ENCODE data around the gene MCC. TPM values are rescaled to one million over a fixed set of nuclear protein-coding genes. Genes with fewer than 3 reads are reported as not detected.

The MCC gene
- total RNA-seq, 5 donors from 2014 or later (not counting 1 experiment from before 2014, with no cell fraction given), result 2.6 to 8.3 (median 6.3) TPM

- Mint-ChIP-seq H3K27ac (no peak overlapping the region), H3K27me3 (no peaks in the 10 kb centered on the region), H3K4me1 (peaks cover 0 to 4% (median 0%) of the 10 kb centered on the region in 3 donors), H3K9me3 (no peaks in the 10 kb centered on the region), H3K4me3 (no peak overlapping the region), H3K36me3 (peaks cover 3% of the 10 kb centered on the region)
- CTCF ChIA-PET, result no interaction called here
- H3K27ac ChIP-seq (ENCODE audit: low read length), result no peak overlapping the region
- H3K36me3 ChIP-seq (ENCODE audit: control insufficient read depth in 2 of 2, extremely low read depth in 1 of 2, insufficient read depth in 1 of 2, low read length in 1 of 2), result peaks cover 0 to 2% of the 10 kb centered on the region in 2 donors
- DNase-seq (no peak), ATAC-seq (replicated peaks in 1 of 4) (no peak)
- no peaks in the 10 kb centered on the region for H3K9me3 ChIP-seq
- no peaks in the 10 kb centered on the region for H3K27me3 ChIP-seq (replicated peaks in 1 of 2; ENCODE audit: control insufficient read depth in 2 of 2, extremely low read depth in 1 of 2, insufficient read depth in 2 of 2, low read length in 1 of 2)
- 100% methylated on average over 1 of the region's 8 CpGs for WGBS (ENCODE audit: insufficient coverage)
- H3K4me3 ChIP-seq (ENCODE audit: control insufficient read depth in 1 of 2, extremely low read depth in 1 of 2, low read length in 1 of 2), result no peak overlapping the region
- H3K4me1 ChIP-seq (ENCODE audit: control insufficient read depth in 1 of 2, extremely low read depth in 1 of 2, insufficient read depth in 2 of 2, low read length in 2 of 2), result no peaks in the 10 kb centered on the region
- POLR2A ChIA-PET, result no interaction called here
These were observed 373.2 kb downstream of the MCC start for GRCh38 chr5:113115061-113115460.

DNA sequence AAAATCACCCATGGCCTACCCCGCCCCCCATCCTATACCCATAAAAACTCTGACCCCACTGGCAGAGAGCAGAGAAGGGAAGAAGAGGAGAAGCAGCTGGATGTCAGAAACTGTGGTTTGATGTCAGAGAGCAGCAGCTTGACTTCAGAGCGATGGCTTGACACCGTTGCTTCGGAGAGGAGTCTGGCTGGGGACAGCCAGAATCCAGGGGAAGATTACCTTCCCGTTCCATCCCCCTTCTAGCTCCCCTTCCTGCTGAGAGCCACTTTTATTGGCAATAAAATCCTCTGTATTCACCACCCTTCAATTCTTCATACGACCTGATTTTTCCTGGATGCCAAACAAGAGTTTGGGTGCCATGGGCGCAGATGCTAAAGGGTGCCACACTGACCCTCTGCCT lies 373.7 kb downstream of the MCC start:
- H3K27me3 Mint-ChIP-seq, result no peaks in the 10 kb centered on the region
- H3K27ac Mint-ChIP-seq, result no peak overlapping the region
- 91% methylated on average over 6 of the region's 7 CpGs for WGBS (ENCODE audit: insufficient coverage)
- no peak overlapping the region for H3K4me3 Mint-ChIP-seq
- ATAC-seq (replicated peaks in 1 of 4), result no peak
- Histone ChIP-seq H3K4me3 (ENCODE audit: control insufficient read depth in 1 of 2, extremely low read depth in 1 of 2, low read length in 1 of 2) (no peak overlapping the region), H3K4me1 (ENCODE audit: control insufficient read depth in 1 of 2, extremely low read depth in 1 of 2, insufficient read depth in 2 of 2, low read length in 2 of 2) (no peaks in the 10 kb centered on the region), H3K9me3 (no peaks in the 10 kb centered on the region), H3K27me3 (replicated peaks in 1 of 2; ENCODE audit: control insufficient read depth in 2 of 2, extremely low read depth in 1 of 2, insufficient read depth in 2 of 2, low read length in 1 of 2) (no peaks in the 10 kb centered on the region), H3K27ac (ENCODE audit: low read length) (no peak overlapping the region), H3K36me3 (ENCODE audit: control insufficient read depth in 2 of 2, extremely low read depth in 1 of 2, insufficient read depth in 1 of 2, low read length in 1 of 2) (peaks cover 0 to 2% of the 10 kb centered on the region in 2 donors)
- no peak for DNase-seq
- H3K4me1 Mint-ChIP-seq, result peaks cover 0 to 4% (median 0%) of the 10 kb centered on the region in 3 donors
- H3K9me3 Mint-ChIP-seq, result no peaks in the 10 kb centered on the region
- ChIA-PET CTCF (no interaction called here), POLR2A (no interaction called here)
- peaks cover 3% of the 10 kb centered on the region for H3K36me3 Mint-ChIP-seq

GRCh38 chr5:113112435-113112834 lies 375.8 kb downstream of the MCC start:
- Mint-ChIP-seq H3K36me3 (peaks cover 3% of the 10 kb centered on the region), H3K4me1 (peaks cover 0 to 2% (median 0%) of the 10 kb centered on the region in 3 donors), H3K4me3 (no peak overlapping the region), H3K27ac (no peak overlapping the region), H3K27me3 (no peaks in the 10 kb centered on the region), H3K9me3 (no peaks in the 10 kb centered on the region)
- Histone ChIP-seq H3K4me1 (ENCODE audit: control insufficient read depth in 1 of 2, extremely low read depth in 1 of 2, insufficient read depth in 2 of 2, low read length in 2 of 2) (no peaks in the 10 kb centered on the region), H3K27me3 (replicated peaks in 1 of 2; ENCODE audit: control insufficient read depth in 2 of 2, extremely low read depth in 1 of 2, insufficient read depth in 2 of 2, low read length in 1 of 2) (no peaks in the 10 kb centered on the region), H3K9me3 (no peaks in the 10 kb centered on the region), H3K27ac (ENCODE audit: low read length) (no peak overlapping the region), H3K36me3 (ENCODE audit: control insufficient read depth in 2 of 2, extremely low read depth in 1 of 2, insufficient read depth in 1 of 2, low read length in 1 of 2) (peaks cover 0 to 2% of the 10 kb centered on the region in 2 donors), H3K4me3 (ENCODE audit: control insufficient read depth in 1 of 2, extremely low read depth in 1 of 2, low read length in 1 of 2) (no peak overlapping the region)
- DNase-seq, result no peak
- ChIA-PET POLR2A (no interaction called here), CTCF (interaction anchor here in 1 of 2 donors (0.6 kb wide), 1 partner anchor 80 kb away, joined by 9 read pairs; no protein-coding TSS in a partner anchor)
- ATAC-seq (replicated peaks in 1 of 4), result no peak
- WGBS (ENCODE audit: insufficient coverage), result no CpG with 5 or more reads among the region's 3 CpGs

- no peak overlapping the region for H3K4me3 ChIP-seq (ENCODE audit: control insufficient read depth in 1 of 2, extremely low read depth in 1 of 2, low read length in 1 of 2)
- no peak overlapping the region for H3K27ac ChIP-seq (ENCODE audit: low read length)
- Mint-ChIP-seq H3K4me3 (no peak overlapping the region), H3K9me3 (no peaks in the 10 kb centered on the region), H3K36me3 (peaks cover 3% of the 10 kb centered on the region), H3K27ac (no peak overlapping the region), H3K4me1 (no peaks in the 10 kb centered on the region), H3K27me3 (no peaks in the 10 kb centered on the region)
- H3K4me1 ChIP-seq (ENCODE audit: control insufficient read depth in 1 of 2, extremely low read depth in 1 of 2, insufficient read depth in 2 of 2, low read length in 2 of 2), result no peaks in the 10 kb centered on the region
- no peak for ATAC-seq (replicated peaks in 1 of 4)
- POLR2A ChIA-PET, result no interaction called here
- DNase-seq, result no peak
- CTCF ChIA-PET, result no interaction called here
- H3K36me3 ChIP-seq (ENCODE audit: control insufficient read depth in 2 of 2, extremely low read depth in 1 of 2, insufficient read depth in 1 of 2, low read length in 1 of 2), result peaks cover 0 to 2% of the 10 kb centered on the region in 2 donors
- no peaks in the 10 kb centered on the region for H3K9me3 ChIP-seq
- H3K27me3 ChIP-seq (replicated peaks in 1 of 2; ENCODE audit: control insufficient read depth in 2 of 2, extremely low read depth in 1 of 2, insufficient read depth in 2 of 2, low read length in 1 of 2), result no peaks in the 10 kb centered on the region
- WGBS (ENCODE audit: insufficient coverage), result 93% methylated on average over 5 of the region's 6 CpGs
These were observed 378.1 kb downstream of the MCC start for GRCh38 chr5:113110117-113110516.

GRCh38 chr5:113109344-113109743 lies 378.9 kb downstream of the MCC start:
- Mint-ChIP-seq H3K4me1 (no peaks in the 10 kb centered on the region), H3K9me3 (no peaks in the 10 kb centered on the region), H3K27me3 (no peaks in the 10 kb centered on the region), H3K27ac (no peak overlapping the region), H3K36me3 (peaks cover 3% of the 10 kb centered on the region), H3K4me3 (no peak overlapping the region)
- no peaks in the 10 kb centered on the region for H3K27me3 ChIP-seq (replicated peaks in 1 of 2; ENCODE audit: control insufficient read depth in 2 of 2, extremely low read depth in 1 of 2, insufficient read depth in 2 of 2, low read length in 1 of 2)
- H3K27ac ChIP-seq (ENCODE audit: low read length), result no peak overlapping the region
- ATAC-seq (replicated peaks in 1 of 4) (no peak), DNase-seq (no peak)
- no peaks in the 10 kb centered on the region for H3K36me3 ChIP-seq (ENCODE audit: control insufficient read depth in 2 of 2, extremely low read depth in 1 of 2, insufficient read depth in 1 of 2, low read length in 1 of 2)
- CTCF ChIA-PET, result no interaction called here
- no CpG with 5 or more reads among the region's 5 CpGs for WGBS (ENCODE audit: insufficient coverage)
- H3K4me1 ChIP-seq (ENCODE audit: control insufficient read depth in 1 of 2, extremely low read depth in 1 of 2, insufficient read depth in 2 of 2, low read length in 2 of 2), result no peaks in the 10 kb centered on the region
- POLR2A ChIA-PET, result no interaction called here
- no peaks in the 10 kb centered on the region for H3K9me3 ChIP-seq
- no peak overlapping the region for H3K4me3 ChIP-seq (ENCODE audit: control insufficient read depth in 1 of 2, extremely low read depth in 1 of 2, low read length in 1 of 2)

GRCh38 chr5:113108485-113108884 lies 379.8 kb downstream of the MCC start:
- H3K27ac Mint-ChIP-seq, result no peak overlapping the region
- Histone ChIP-seq H3K9me3 (no peaks in the 10 kb centered on the region), H3K4me3 (ENCODE audit: control insufficient read depth in 1 of 2, extremely low read depth in 1 of 2, low read length in 1 of 2) (no peak overlapping the region), H3K4me1 (ENCODE audit: control insufficient read depth in 1 of 2, extremely low read depth in 1 of 2, insufficient read depth in 2 of 2, low read length in 2 of 2) (no peaks in the 10 kb centered on the region), H3K36me3 (ENCODE audit: control insufficient read depth in 2 of 2, extremely low read depth in 1 of 2, insufficient read depth in 1 of 2, low read length in 1 of 2) (no peaks in the 10 kb centered on the region), H3K27me3 (replicated peaks in 1 of 2; ENCODE audit: control insufficient read depth in 2 of 2, extremely low read depth in 1 of 2, insufficient read depth in 2 of 2, low read length in 1 of 2) (no peaks in the 10 kb centered on the region), H3K27ac (ENCODE audit: low read length) (no peak overlapping the region)
- no peaks in the 10 kb centered on the region for H3K27me3 Mint-ChIP-seq
- ChIA-PET CTCF (no interaction called here), POLR2A (interaction anchor here in 1 of 2 donors (0.6 kb wide), 1 partner anchor 53 kb away, joined by 3 read pairs; no protein-coding TSS in a partner anchor)
- ATAC-seq (replicated peaks in 1 of 4) (no peak), DNase-seq (no peak)
- WGBS (ENCODE audit: insufficient coverage), result 100% methylated on average over 4 of the region's 5 CpGs
- no peak overlapping the region for H3K4me3 Mint-ChIP-seq
- H3K4me1 Mint-ChIP-seq, result no peaks in the 10 kb centered on the region
- no peaks in the 10 kb centered on the region for H3K36me3 Mint-ChIP-seq
- no peaks in the 10 kb centered on the region for H3K9me3 Mint-ChIP-seq

- ATAC-seq (replicated peaks in 1 of 4) (no peak), DNase-seq (no peak)
- Mint-ChIP-seq H3K4me1 (no peaks in the 10 kb centered on the region), H3K27me3 (no peaks in the 10 kb centered on the region), H3K27ac (no peak overlapping the region), H3K36me3 (peaks cover 6% of the 10 kb centered on the region), H3K9me3 (no peaks in the 10 kb centered on the region), H3K4me3 (no peak overlapping the region)
- CTCF ChIA-PET, result no interaction called here
- whole genome bisulfite sequencing (ENCODE audit: insufficient coverage), result no CpG with 5 or more reads among the region's 2 CpGs
- Histone ChIP-seq H3K9me3 (no peaks in the 10 kb centered on the region), H3K36me3 (ENCODE audit: control insufficient read depth in 2 of 2, extremely low read depth in 1 of 2, insufficient read depth in 1 of 2, low read length in 1 of 2) (no peaks in the 10 kb centered on the region), H3K27ac (ENCODE audit: low read length) (no peak overlapping the region), H3K27me3 (replicated peaks in 1 of 2; ENCODE audit: control insufficient read depth in 2 of 2, extremely low read depth in 1 of 2, insufficient read depth in 2 of 2, low read length in 1 of 2) (no peaks in the 10 kb centered on the region), H3K4me1 (ENCODE audit: control insufficient read depth in 1 of 2, extremely low read depth in 1 of 2, insufficient read depth in 2 of 2, low read length in 2 of 2) (no peaks in the 10 kb centered on the region), H3K4me3 (ENCODE audit: control insufficient read depth in 1 of 2, extremely low read depth in 1 of 2, low read length in 1 of 2) (no peak overlapping the region)
- POLR2A ChIA-PET, result no interaction called here
These were observed 381.4 kb downstream of the MCC start for GRCh38 chr5:113106821-113107220.
